GM12878 (cell line): Measurements from ENCODE around the gene IL1RAPL1. TPM values are rescaled to one million over a fixed set of nuclear protein-coding genes. Genes with fewer than 3 reads are reported as not detected.
A peak's percentile ranks its signal among the peaks of the same experiment; 100 is the strongest.

ENCODE experiments used
- ATAC-seq: fragments of 200-7000 bp; cut with Tn5 transposase; 3 replicates; pipeline ENCODE4 v1.9.1; 2020; ENCODE audit warnings: mild to moderate bottlenecking, moderate library complexity
- BruUV-seq: library from RNA; stranded (reverse); fragments of 400-500 nt; replicated peaks from 2 replicates; lab custom pipeline; 2021; lab: Mats Ljungman, UMichigan
- CTCF ChIA-PET: fragments of 300-600 bp; sonication (Branson Sonifier 250); formaldehyde crosslinking; extraction: SDS; loops from one replicate; lab custom pipeline; 2021; ENCODE audit warnings: inconsistent platforms; lab: Yijun Ruan, JAX
- POLR2A ChIA-PET: fragments of 350-600 bp; formaldehyde crosslinking; extraction: SDS; loops from one replicate; lab custom pipeline; 2021; ENCODE audit warnings: inconsistent platforms; lab: Charles Lee
- RAD21 ChIA-PET: fragments of 300-600 bp; sonication (Branson Sonifier 250); formaldehyde crosslinking; loops from one replicate; lab custom pipeline; 2023; ENCODE audit warnings: antibody characterized with exemption; ENCODE audit not compliant: unreplicated experiment; lab: Charles Lee
- SMC1A ChIA-PET: fragments of 300-600 bp; sonication (Branson Sonifier 250); formaldehyde crosslinking; loops from one replicate; lab custom pipeline; 2023; ENCODE audit not compliant: unreplicated experiment, uncharacterized antibody; lab: Charles Lee
- DNase-seq: peaks from one replicate; pipeline ENCODE4 v3.0.0-alpha.2; 2011; ENCODE audit warnings: low read depth, low spot score
- FAIRE-seq: peaks from 3 replicates; lab custom pipeline; 2011; peaks lifted over from hg19 to GRCh38; lab: Jason Lieb, UNC
- H2AFZ ChIP-seq: 2 replicates; pipeline ENCODE4 v1.6.0; 2011; ENCODE audit warnings: low read depth, low read length, control low read depth; ENCODE audit not compliant: control insufficient read depth
- H3K27ac ChIP-seq: 2 replicates; pipeline ENCODE4 v1.5.1; 2011; ENCODE audit warnings: control low read depth; ENCODE audit not compliant: control insufficient read depth, insufficient read depth
- H3K27me3 ChIP-seq, 2 experiments: replicated peaks in 1 of 2; 2 replicates each; pipeline versions ENCODE4 v1.6.0 to v1.6.1; 2011; ENCODE audit warnings: low read length in 1 of 2; ENCODE audit not compliant: control insufficient read depth in 2 of 2, insufficient read depth in 2 of 2
- H3K36me3 ChIP-seq, 2 experiments: 2 replicates each; pipeline ENCODE4 v1.5.1; 2011; ENCODE audit warnings: low read length in 1 of 2; ENCODE audit not compliant: control insufficient read depth in 2 of 2, insufficient read depth in 2 of 2
- H3K4me1 ChIP-seq: 2 replicates; pipeline ENCODE4 v1.6.1; 2011; ENCODE audit warnings: mild to moderate bottlenecking, low read length, moderate library complexity, mixed read lengths; ENCODE audit not compliant: control insufficient read depth, insufficient read depth
- H3K4me2 ChIP-seq: 2 replicates; pipeline ENCODE4 v1.6.0; 2011; ENCODE audit warnings: control low read depth; ENCODE audit not compliant: control insufficient read depth, insufficient read depth
- H3K4me3 ChIP-seq: fragments of 200-600 bp; sonication (generic); 2 replicates; pipeline ENCODE4 v1.5.1; 2016
- H3K79me2 ChIP-seq: 2 replicates; pipeline ENCODE4 v1.6.0; 2011; ENCODE audit warnings: low read length; ENCODE audit not compliant: control insufficient read depth, insufficient read depth
- H3K9ac ChIP-seq: 2 replicates; pipeline ENCODE4 v1.8.0; 2011; ENCODE audit warnings: low read length, control low read depth, mixed read lengths; ENCODE audit not compliant: control insufficient read depth, insufficient read depth
- H3K9me3 ChIP-seq: replicated peaks from 3 replicates; pipeline ENCODE4 v1.5.1; 2011; ENCODE audit warnings: mild to moderate bottlenecking, low read length; ENCODE audit not compliant: control insufficient read depth, insufficient read depth
- H4K20me1 ChIP-seq: 2 replicates; pipeline ENCODE4 v1.6.0; 2011; ENCODE audit not compliant: control insufficient read depth, insufficient read depth
- HDAC6 ChIP-seq: fragments of 200-600 bp; sonication (generic); IDR thresholded peaks from one replicate; pipeline ENCODE4 v1.8.0; 2017; ENCODE audit warnings: antibody characterized with exemption; ENCODE audit not compliant: unreplicated experiment
- KDM1A ChIP-seq: fragments of 200-600 bp; sonication (generic); IDR thresholded peaks from 2 replicates; pipeline ENCODE4 v1.6.1; 2016; ENCODE audit warnings: borderline replicate concordance
- NFYB ChIP-seq: IDR thresholded peaks from 2 replicates; pipeline ENCODE4 v1.6.1; 2011; ENCODE audit warnings: low read depth, mild to moderate bottlenecking, low read length, improper control_type of control experiment, moderate library complexity; ENCODE audit not compliant: insufficient read depth
- PAX8 ChIP-seq: fragments of 450-650 bp; IDR thresholded peaks from 2 replicates; pipeline ENCODE4 v1.6.1; 2017; ENCODE audit warnings: mild to moderate bottlenecking, moderate library complexity
- TARDBP ChIP-seq: IDR thresholded peaks from 2 replicates; pipeline ENCODE4 v1.6.1; 2016; ENCODE audit warnings: borderline replicate concordance
- TCF12 ChIP-seq: IDR thresholded peaks from 2 replicates; pipeline ENCODE4 v1.6.1; 2011; ENCODE audit warnings: low read depth, mild to moderate bottlenecking, low read length
- WGBS: methylation state at CpG from one replicate; pipeline ENCODE4 v1.1.6; 2016; ENCODE audit warnings: low lambda C conversion rate; ENCODE audit not compliant: insufficient replicate concordance, insufficient coverage; ENCODE audit errors: missing lambda C conversion rate; 5-methylcytosine and 5-hydroxymethylcytosine counted together
- in situ Hi-C: fragments of 300-500 bp; cut with MboI; formaldehyde crosslinking; loops from 9 replicates; pipeline ENCODE4 v1.14.3; 2018; ENCODE audit warnings: mixed read lengths
- intact Hi-C: fragments of 100-400 bp; cut with micrococcal nuclease; formaldehyde crosslinking; loops from one replicate; pipeline ENCODE4 v1.14.2; 2022; ENCODE audit not compliant: unreplicated experiment
- polyA plus RNA-seq, 11 experiments: library from polyadenylated mRNA; depleted of rRNA in 4 of 11; unstranded in 6 of 11; stranded (reverse) in 5 of 11; fragments of >200 nt; fragmentation: Nextera tagmentation in 4 of 11; fragmentation: Illumina TruSeq in 1 of 11; extraction: Ambion mirVana in 4 of 11; extraction: Trizol in 1 of 11; gene quantifications; 1 replicate in 1 of 11; 2 replicates in 10 of 11; pipeline versions ENCODE4 v1.2.1 to v1.2.3, GENCODE V29; 2011 to 2016; ENCODE audit warnings: inconsistent platforms in 2 of 11, missing spikeins in 2 of 11, low read depth in 1 of 11
- total RNA-seq, 4 experiments: library from RNA; depleted of rRNA in 3 of 4; stranded (reverse); fragments of >200 nt in 3 of 4; fragmentation: Illumina TruSeq in 1 of 4; extraction: Trizol in 1 of 4; gene quantifications; 2 replicates each; pipeline versions ENCODE4 v1.2.1 to v1.2.3, GENCODE V29; 2013 to 2021
- TF ChIP-seq, protein P1 (sequence below): fragments of 450-650 bp; formaldehyde crosslinking; IDR thresholded peaks from 2 replicates; pipeline ENCODE4 v1.4.0; 2022; ENCODE audit warnings: mild to moderate bottlenecking, moderate library complexity
- TF ChIP-seq, protein P2 (sequence below): IDR thresholded peaks from 2 replicates; pipeline ENCODE4 v1.6.1; 2012; ENCODE audit warnings: mild to moderate bottlenecking, low read depth, low read length
- TF ChIP-seq, protein P3 (sequence below): fragments of 450-650 bp; IDR thresholded peaks from 2 replicates; pipeline ENCODE4 v1.6.1; 2016; ENCODE audit warnings: mild to moderate bottlenecking, moderate library complexity, borderline replicate concordance
- TF ChIP-seq, protein P4 (sequence below): IDR thresholded peaks from 2 replicates; pipeline ENCODE4 v1.6.1; 2012; ENCODE audit warnings: low read depth, low read length, improper control_type of control experiment

The IL1RAPL1 gene
- total and polyA plus RNA-seq, 10 of the 15 experiments (the other 5 are each of a cell fraction or from before 2014, with no cell fraction given) = not detected

DNA sequence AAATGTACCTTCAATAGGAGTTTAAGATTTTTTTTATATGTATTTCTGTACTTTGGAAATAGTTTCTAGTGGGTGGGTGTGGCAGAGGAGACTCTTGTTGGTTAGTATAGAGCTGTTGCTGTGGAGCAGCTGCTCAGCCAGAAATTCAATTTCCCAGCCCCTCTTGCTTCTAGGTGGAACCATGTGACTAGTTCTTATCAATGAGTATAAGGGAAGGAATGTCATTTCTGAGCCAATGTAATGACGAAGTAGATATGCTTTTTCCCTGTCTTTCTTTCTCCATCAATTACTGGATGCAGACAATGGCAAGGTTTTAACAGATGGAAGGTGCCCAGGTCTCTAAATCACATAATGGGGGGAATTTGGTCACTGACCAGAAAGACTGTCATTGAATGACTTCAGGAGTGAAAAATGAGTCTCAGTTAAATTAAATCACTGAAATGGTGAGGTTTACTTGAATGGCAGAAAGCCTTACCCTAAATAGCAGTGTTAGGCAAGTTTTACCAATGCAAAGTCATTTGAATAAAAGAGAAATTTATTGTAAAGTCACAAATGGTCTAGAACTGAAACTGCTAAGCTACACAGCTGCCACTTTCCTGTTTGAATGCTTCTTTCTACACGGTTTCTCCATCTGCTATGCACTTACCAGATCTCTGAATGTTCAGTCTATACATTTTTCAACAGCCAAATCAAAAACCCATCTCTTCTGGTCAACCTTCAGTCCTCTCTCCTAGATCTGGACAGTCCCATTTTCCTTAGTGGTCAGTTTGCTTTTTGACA is 832.7 kb downstream of the IL1RAPL1 start:
- intact Hi-C loops (no loop called here), in situ Hi-C loops (no loop called here)
- FAIRE-seq (peak; percentile 41), ATAC-seq (no peak), DNase-seq (no peak)
- Histone ChIP-seq H3K9me3 (no peaks in the 10 kb centered on the region; the same call in 2 of the 3 replicates), H2AFZ (no peak overlapping the region), H3K4me1 (no peaks in the 10 kb centered on the region), H3K9ac (no peak overlapping the region), H3K79me2 (no peaks in the 10 kb centered on the region), H3K4me3 (no peak overlapping the region), H3K36me3 (no peaks in the 10 kb centered on the region), H3K27me3 (no peaks in the 10 kb centered on the region), H3K4me2 (no peak overlapping the region), H3K27ac (no peak overlapping the region), H4K20me1 (no peaks in the 10 kb centered on the region)
- WGBS = 0% methylated on average over 2 of the region's 2 CpGs
- BruUV-seq = no TSS peak
- RAD21 ChIA-PET = interaction anchor here (1.4 kb wide), 1 partner anchor 59 kb away, joined by 3 read pairs; no protein-coding TSS in a partner anchor
- CTCF ChIA-PET = interaction anchor here (2.0 kb wide), 1 partner anchor 58 kb away, joined by 8 read pairs; no protein-coding TSS in a partner anchor
- POLR2A ChIA-PET = no interaction called here
- SMC1A ChIA-PET = no interaction called here
- TF ChIP-seq PAX8 (no peak), TARDBP (no peak), TCF12 (no peak), KDM1A (no peak), HDAC6 (no peak), NFYB (no peak)
- TF ChIP-seq, protein P1, sequence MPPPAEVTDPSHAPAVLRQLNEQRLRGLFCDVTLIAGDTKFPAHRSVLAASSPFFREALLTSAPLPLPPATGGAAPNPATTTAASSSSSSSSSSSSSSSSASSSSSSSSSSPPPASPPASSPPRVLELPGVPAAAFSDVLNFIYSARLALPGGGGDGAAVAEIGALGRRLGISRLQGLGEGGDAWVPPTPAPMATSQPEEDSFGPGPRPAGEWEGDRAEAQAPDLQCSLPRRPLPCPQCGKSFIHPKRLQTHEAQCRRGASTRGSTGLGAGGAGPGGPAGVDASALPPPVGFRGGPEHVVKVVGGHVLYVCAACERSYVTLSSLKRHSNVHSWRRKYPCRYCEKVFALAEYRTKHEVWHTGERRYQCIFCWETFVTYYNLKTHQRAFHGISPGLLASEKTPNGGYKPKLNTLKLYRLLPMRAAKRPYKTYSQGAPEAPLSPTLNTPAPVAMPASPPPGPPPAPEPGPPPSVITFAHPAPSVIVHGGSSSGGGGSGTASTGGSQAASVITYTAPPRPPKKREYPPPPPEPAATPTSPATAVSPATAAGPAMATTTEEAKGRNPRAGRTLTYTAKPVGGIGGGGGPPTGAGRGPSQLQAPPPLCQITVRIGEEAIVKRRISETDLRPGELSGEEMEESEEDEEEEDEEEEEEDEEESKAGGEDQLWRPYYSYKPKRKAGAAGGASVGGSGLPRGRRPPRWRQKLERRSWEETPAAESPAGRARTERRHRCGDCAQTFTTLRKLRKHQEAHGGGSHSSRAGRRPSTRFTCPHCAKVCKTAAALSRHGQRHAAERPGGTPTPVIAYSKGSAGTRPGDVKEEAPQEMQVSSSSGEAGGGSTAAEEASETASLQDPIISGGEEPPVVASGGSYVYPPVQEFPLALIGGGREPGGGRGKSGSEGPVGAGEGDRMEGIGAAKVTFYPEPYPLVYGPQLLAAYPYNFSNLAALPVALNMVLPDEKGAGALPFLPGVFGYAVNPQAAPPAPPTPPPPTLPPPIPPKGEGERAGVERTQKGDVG = no peak
- TF ChIP-seq, protein P2, sequence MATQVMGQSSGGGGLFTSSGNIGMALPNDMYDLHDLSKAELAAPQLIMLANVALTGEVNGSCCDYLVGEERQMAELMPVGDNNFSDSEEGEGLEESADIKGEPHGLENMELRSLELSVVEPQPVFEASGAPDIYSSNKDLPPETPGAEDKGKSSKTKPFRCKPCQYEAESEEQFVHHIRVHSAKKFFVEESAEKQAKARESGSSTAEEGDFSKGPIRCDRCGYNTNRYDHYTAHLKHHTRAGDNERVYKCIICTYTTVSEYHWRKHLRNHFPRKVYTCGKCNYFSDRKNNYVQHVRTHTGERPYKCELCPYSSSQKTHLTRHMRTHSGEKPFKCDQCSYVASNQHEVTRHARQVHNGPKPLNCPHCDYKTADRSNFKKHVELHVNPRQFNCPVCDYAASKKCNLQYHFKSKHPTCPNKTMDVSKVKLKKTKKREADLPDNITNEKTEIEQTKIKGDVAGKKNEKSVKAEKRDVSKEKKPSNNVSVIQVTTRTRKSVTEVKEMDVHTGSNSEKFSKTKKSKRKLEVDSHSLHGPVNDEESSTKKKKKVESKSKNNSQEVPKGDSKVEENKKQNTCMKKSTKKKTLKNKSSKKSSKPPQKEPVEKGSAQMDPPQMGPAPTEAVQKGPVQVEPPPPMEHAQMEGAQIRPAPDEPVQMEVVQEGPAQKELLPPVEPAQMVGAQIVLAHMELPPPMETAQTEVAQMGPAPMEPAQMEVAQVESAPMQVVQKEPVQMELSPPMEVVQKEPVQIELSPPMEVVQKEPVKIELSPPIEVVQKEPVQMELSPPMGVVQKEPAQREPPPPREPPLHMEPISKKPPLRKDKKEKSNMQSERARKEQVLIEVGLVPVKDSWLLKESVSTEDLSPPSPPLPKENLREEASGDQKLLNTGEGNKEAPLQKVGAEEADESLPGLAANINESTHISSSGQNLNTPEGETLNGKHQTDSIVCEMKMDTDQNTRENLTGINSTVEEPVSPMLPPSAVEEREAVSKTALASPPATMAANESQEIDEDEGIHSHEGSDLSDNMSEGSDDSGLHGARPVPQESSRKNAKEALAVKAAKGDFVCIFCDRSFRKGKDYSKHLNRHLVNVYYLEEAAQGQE = no peak
- TF ChIP-seq, protein P3, sequence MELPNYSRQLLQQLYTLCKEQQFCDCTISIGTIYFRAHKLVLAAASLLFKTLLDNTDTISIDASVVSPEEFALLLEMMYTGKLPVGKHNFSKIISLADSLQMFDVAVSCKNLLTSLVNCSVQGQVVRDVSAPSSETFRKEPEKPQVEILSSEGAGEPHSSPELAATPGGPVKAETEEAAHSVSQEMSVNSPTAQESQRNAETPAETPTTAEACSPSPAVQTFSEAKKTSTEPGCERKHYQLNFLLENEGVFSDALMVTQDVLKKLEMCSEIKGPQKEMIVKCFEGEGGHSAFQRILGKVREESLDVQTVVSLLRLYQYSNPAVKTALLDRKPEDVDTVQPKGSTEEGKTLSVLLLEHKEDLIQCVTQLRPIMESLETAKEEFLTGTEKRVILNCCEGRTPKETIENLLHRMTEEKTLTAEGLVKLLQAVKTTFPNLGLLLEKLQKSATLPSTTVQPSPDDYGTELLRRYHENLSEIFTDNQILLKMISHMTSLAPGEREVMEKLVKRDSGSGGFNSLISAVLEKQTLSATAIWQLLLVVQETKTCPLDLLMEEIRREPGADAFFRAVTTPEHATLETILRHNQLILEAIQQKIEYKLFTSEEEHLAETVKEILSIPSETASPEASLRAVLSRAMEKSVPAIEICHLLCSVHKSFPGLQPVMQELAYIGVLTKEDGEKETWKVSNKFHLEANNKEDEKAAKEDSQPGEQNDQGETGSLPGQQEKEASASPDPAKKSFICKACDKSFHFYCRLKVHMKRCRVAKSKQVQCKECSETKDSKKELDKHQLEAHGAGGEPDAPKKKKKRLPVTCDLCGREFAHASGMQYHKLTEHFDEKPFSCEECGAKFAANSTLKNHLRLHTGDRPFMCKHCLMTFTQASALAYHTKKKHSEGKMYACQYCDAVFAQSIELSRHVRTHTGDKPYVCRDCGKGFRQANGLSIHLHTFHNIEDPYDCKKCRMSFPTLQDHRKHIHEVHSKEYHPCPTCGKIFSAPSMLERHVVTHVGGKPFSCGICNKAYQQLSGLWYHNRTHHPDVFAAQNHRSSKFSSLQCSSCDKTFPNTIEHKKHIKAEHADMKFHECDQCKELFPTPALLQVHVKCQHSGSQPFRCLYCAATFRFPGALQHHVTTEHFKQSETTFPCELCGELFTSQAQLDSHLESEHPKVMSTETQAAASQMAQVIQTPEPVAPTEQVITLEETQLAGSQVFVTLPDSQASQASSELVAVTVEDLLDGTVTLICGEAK = no peak
- TF ChIP-seq, protein P4, sequence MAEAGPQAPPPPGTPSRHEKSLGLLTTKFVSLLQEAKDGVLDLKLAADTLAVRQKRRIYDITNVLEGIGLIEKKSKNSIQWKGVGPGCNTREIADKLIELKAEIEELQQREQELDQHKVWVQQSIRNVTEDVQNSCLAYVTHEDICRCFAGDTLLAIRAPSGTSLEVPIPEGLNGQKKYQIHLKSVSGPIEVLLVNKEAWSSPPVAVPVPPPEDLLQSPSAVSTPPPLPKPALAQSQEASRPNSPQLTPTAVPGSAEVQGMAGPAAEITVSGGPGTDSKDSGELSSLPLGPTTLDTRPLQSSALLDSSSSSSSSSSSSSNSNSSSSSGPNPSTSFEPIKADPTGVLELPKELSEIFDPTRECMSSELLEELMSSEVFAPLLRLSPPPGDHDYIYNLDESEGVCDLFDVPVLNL = no peak
